BLaER1 treated with 17β-estradiol and CSF1 and Interleukin-3, amounts not matched to agents 10 nM and 100 nM (cell line): ENCODE data around the gene NUDT4.

Experiments
- H3K27ac ChIP-seq, 11 experiments: shearing (Covaris generic); formaldehyde crosslinking; 2 replicates each; pipeline ENCODE4 v1.8.1; 2022
- H3K27me3 ChIP-seq, 11 experiments: shearing (Covaris generic); formaldehyde crosslinking; 2 replicates each; pipeline ENCODE4 v1.8.1; 2022
- H3K36me3 ChIP-seq, 11 experiments: shearing (Covaris generic); formaldehyde crosslinking; 2 replicates each; pipeline ENCODE4 v1.8.1; 2022
- H3K4me1 ChIP-seq, 10 experiments: shearing (Covaris generic); formaldehyde crosslinking; 2 replicates each; pipeline ENCODE4 v1.8.1; 2022
- H3K4me2 ChIP-seq, 11 experiments: shearing (Covaris generic); formaldehyde crosslinking; 2 replicates each; pipeline ENCODE4 v1.8.1; 2022
- H3K4me3 ChIP-seq, 10 experiments: shearing (Covaris generic); formaldehyde crosslinking; 2 replicates each; pipeline ENCODE4 v1.8.1; 2022
- H3K9ac ChIP-seq, 11 experiments: shearing (Covaris generic); formaldehyde crosslinking; 2 replicates each; pipeline ENCODE4 v1.8.1; 2022
- H3K9me3 ChIP-seq, 11 experiments: shearing (Covaris generic); formaldehyde crosslinking; replicated peaks in 1 of 11; 2 replicates each; pipeline ENCODE4 v1.8.1; 2022
- H4K20me1 ChIP-seq, 11 experiments: shearing (Covaris generic); formaldehyde crosslinking; 2 replicates each; pipeline ENCODE4 v1.8.1; 2022
- Cebpa-rat ChIP-seq, 11 experiments: shearing (Covaris generic); IDR thresholded peaks; 2 replicates each; pipeline ENCODE4 v1.8.1; 2022

NUDT4 gene

GRCh38 chr12:93347054-93347785 is 30.5 kb upstream of the NUDT4 start:
- H3K36me3 ChIP-seq = no peaks in the 10 kb centered on the region
- H3K9me3 ChIP-seq = peaks cover 0 to 7% (median 0%) of the 10 kb centered on the region in 11 experiments; a peak in 2 of 22 replicates
- H4K20me1 ChIP-seq = no peaks in the 10 kb centered on the region
- peak overlapping the region; percentile 10 to 65 (median 58); a peak in 21 of 22 replicates for H3K4me2 ChIP-seq
- no peak overlapping the region for H3K4me3 ChIP-seq
- H3K9ac ChIP-seq = no peak overlapping the region
- H3K27ac ChIP-seq = no peak overlapping the region
- no peaks in the 10 kb centered on the region for H3K27me3 ChIP-seq
- peaks cover 0 to 24% (median 20%) of the 10 kb centered on the region in 10 experiments; a peak in 18 of 20 replicates for H3K4me1 ChIP-seq
- TF ChIP-seq Cebpa-rat (IDR thresholded peaks at IDR 0.05) = no peak

- Histone ChIP-seq H3K4me2 (no peak overlapping the region), H3K27me3 (no peaks in the 10 kb centered on the region), H3K4me3 (no peak overlapping the region), H3K27ac (no peak overlapping the region), H4K20me1 (no peaks in the 10 kb centered on the region), H3K36me3 (no peaks in the 10 kb centered on the region), H3K9me3 (peaks cover 0 to 7% (median 0%) of the 10 kb centered on the region in 11 experiments; a peak in 2 of 22 replicates), H3K9ac (no peak overlapping the region), H3K4me1 (peaks cover 0 to 24% (median 20%) of the 10 kb centered on the region in 10 experiments; a peak in 18 of 20 replicates)
- TF ChIP-seq Cebpa-rat (IDR thresholded peaks at IDR 0.05) = no peak
Measured at GRCh38 chr12:93348575-93349435, 28.9 kb upstream of the NUDT4 start.

GRCh38 chr12:93351726-93352125 is 26.0 kb upstream of the NUDT4 start:
- Histone ChIP-seq H3K9me3 (no peaks in the 10 kb centered on the region), H4K20me1 (no peaks in the 10 kb centered on the region), H3K4me3 (no peak overlapping the region), H3K36me3 (no peaks in the 10 kb centered on the region), H3K9ac (no peak overlapping the region), H3K4me1 (peaks cover 0 to 11% (median 7%) of the 10 kb centered on the region in 10 experiments; a peak in 18 of 20 replicates), H3K27ac (no peak overlapping the region), H3K27me3 (no peaks in the 10 kb centered on the region), H3K4me2 (no peak overlapping the region)
- TF ChIP-seq Cebpa-rat (IDR thresholded peaks at IDR 0.05) = no peak

- no peak overlapping the region for H3K9ac ChIP-seq
- TF ChIP-seq Cebpa-rat (IDR thresholded peaks at IDR 0.05) = no peak
- peaks cover 0 to 5% (median under 1%) of the 10 kb centered on the region in 10 experiments; a peak in 9 of 20 replicates for H3K4me1 ChIP-seq
- H4K20me1 ChIP-seq = no peaks in the 10 kb centered on the region
- H3K27me3 ChIP-seq = no peaks in the 10 kb centered on the region
- H3K27ac ChIP-seq = no peak overlapping the region
- no peaks in the 10 kb centered on the region for H3K9me3 ChIP-seq
- H3K36me3 ChIP-seq = no peaks in the 10 kb centered on the region
- no peak overlapping the region for H3K4me2 ChIP-seq
- H3K4me3 ChIP-seq = no peak overlapping the region
Measured at GRCh38 chr12:93352321-93352720, 25.4 kb upstream of the NUDT4 start.

GRCh38 chr12:93356214-93356613 is 21.5 kb upstream of the NUDT4 start:
- no peaks in the 10 kb centered on the region for H3K36me3 ChIP-seq
- no peak overlapping the region for H3K4me3 ChIP-seq
- no peak overlapping the region for H3K4me2 ChIP-seq
- no peaks in the 10 kb centered on the region for H4K20me1 ChIP-seq
- H3K9me3 ChIP-seq = no peaks in the 10 kb centered on the region
- no peak overlapping the region for H3K27ac ChIP-seq
- H3K9ac ChIP-seq = no peak overlapping the region
- H3K4me1 ChIP-seq = no peaks in the 10 kb centered on the region
- TF ChIP-seq Cebpa-rat (IDR thresholded peaks at IDR 0.05) = no peak
- H3K27me3 ChIP-seq = no peaks in the 10 kb centered on the region

GRCh38 chr12:93358058-93358457 is 19.7 kb upstream of the NUDT4 start:
- no peak for TF ChIP-seq Cebpa-rat (IDR thresholded peaks at IDR 0.05)
- H3K9ac ChIP-seq = no peak overlapping the region
- H3K27ac ChIP-seq = no peak overlapping the region
- H3K4me2 ChIP-seq = no peak overlapping the region
- no peaks in the 10 kb centered on the region for H3K36me3 ChIP-seq
- H3K4me3 ChIP-seq = no peak overlapping the region
- H3K4me1 ChIP-seq = no peaks in the 10 kb centered on the region
- H3K9me3 ChIP-seq = no peaks in the 10 kb centered on the region
- H4K20me1 ChIP-seq = no peaks in the 10 kb centered on the region
- no peaks in the 10 kb centered on the region for H3K27me3 ChIP-seq

GRCh38 chr12:93358821-93359220 is 18.9 kb upstream of the NUDT4 start:
- H3K4me1 ChIP-seq = peaks cover 1 to 6% (median 2%) of the 10 kb centered on the region in 10 experiments; a peak in 19 of 20 replicates
- no peaks in the 10 kb centered on the region for H3K36me3 ChIP-seq
- H3K9me3 ChIP-seq = no peaks in the 10 kb centered on the region
- no peak overlapping the region for H3K9ac ChIP-seq
- H3K27me3 ChIP-seq = no peaks in the 10 kb centered on the region
- H3K4me3 ChIP-seq = no peak overlapping the region
- H4K20me1 ChIP-seq = no peaks in the 10 kb centered on the region
- H3K4me2 ChIP-seq = no peak overlapping the region
- no peak overlapping the region for H3K27ac ChIP-seq
- TF ChIP-seq Cebpa-rat (IDR thresholded peaks at IDR 0.05) = no peak

- Histone ChIP-seq H3K36me3 (no peaks in the 10 kb centered on the region), H3K27ac (no peak overlapping the region), H3K4me2 (no peak overlapping the region), H4K20me1 (no peaks in the 10 kb centered on the region), H3K9me3 (no peaks in the 10 kb centered on the region), H3K4me3 (no peak overlapping the region), H3K4me1 (peaks cover 8 to 14% (median 11%) of the 10 kb centered on the region in 10 experiments; a peak in 19 of 20 replicates), H3K9ac (no peak overlapping the region), H3K27me3 (no peaks in the 10 kb centered on the region)
- no peak for TF ChIP-seq Cebpa-rat (IDR thresholded peaks at IDR 0.05)
Measured at GRCh38 chr12:93360688-93361087, 17.0 kb upstream of the NUDT4 start.

GRCh38 chr12:93361151-93361919 is 16.4 kb upstream of the NUDT4 start:
- H4K20me1 ChIP-seq = no peaks in the 10 kb centered on the region
- no peaks in the 10 kb centered on the region for H3K36me3 ChIP-seq
- TF ChIP-seq Cebpa-rat (IDR thresholded peaks at IDR 0.05) = no peak
- no peak overlapping the region for H3K27ac ChIP-seq
- H3K4me2 ChIP-seq = no peak overlapping the region
- no peaks in the 10 kb centered on the region for H3K27me3 ChIP-seq
- H3K9ac ChIP-seq = no peak overlapping the region
- no peaks in the 10 kb centered on the region for H3K9me3 ChIP-seq
- peaks cover 8 to 14% (median 11%) of the 10 kb centered on the region in 10 experiments; a peak in 19 of 20 replicates for H3K4me1 ChIP-seq
- no peak overlapping the region for H3K4me3 ChIP-seq
